Measurements from ENCODE around the gene PNLIP. TPM values are rescaled to one million over a fixed set of nuclear protein-coding genes. Genes with fewer than 3 reads are reported as not detected.

PNLIP gene
- total RNA-seq, 2 donors from 2014 or later: 8,888 to 12,294 TPM

- WGBS, 2 donors: 40 to 42% methylated on average over 6 of the region's 6 CpGs
Measured at GRCh38 chr10:116607336-116607735, 61.6 kb downstream of the PNLIP start.

DNA sequence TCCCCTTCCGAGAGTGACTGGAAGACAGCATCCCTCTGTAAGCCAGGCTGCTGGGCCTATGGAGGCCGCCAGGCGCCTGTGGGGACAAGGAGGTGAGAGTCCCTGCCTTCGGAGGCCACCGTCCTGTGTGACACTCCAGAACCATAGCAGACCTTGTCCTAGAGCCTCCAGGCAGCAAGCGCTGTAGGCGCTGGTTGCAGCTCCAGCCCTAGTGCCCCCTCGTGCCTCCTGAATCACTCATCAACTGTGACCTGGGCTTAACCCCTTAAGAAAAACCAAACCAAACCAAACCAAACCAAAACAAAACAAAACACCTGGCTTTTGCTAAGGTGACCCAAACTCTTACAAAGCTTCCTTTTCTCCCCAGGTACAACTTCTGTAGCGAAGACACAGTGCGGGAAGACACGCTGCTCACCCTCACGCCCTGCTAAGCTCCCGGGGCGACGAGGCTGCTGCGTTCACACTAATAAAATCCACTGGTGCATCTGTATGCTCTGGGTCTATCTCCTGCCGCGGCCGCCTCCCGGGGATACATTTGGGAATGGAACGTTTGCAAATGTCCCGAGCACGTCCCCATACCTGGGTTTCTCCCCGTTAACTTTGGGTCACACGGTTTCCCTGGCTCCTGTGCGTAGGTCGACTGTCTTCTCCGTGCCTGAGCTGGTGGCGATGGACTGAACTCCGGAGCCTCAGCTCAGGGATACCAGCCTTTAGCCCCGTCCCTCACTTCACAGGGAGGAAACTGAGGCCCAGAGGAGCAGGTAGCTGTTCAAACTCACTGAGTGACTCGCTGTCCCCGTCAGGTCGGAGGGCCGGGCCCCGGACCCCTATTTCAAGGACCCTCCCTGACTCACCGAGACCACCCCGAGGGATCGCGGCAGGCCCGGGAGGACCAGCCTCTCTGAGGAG, 63.2 kb downstream of the PNLIP start:
- TF ChIP-seq POLR2A (IDR thresholded peaks at IDR 0.05): peak; percentile 28 to 63 (median 34)
- peak in 2 of 7 experiments; percentile 9 to 17 for TF ChIP-seq CTCF (IDR thresholded peaks at IDR 0.05)
- H3K9me3 ChIP-seq: no peaks in the 10 kb centered on the region
- intact Hi-C loops (cut with DNase I): no loop called here
- peak overlapping the region; percentile 74 to 97 (median 88) for H3K27ac ChIP-seq
- peaks cover 0 to 4% of the 10 kb centered on the region in 2 donors for H3K36me3 ChIP-seq (replicated peaks in 1 of 2; ENCODE audit: insufficient read depth in 1 of 2, low read depth in 2 of 2)
- H3K27me3 ChIP-seq: no peaks in the 10 kb centered on the region
- DNase-seq: peak; percentile 64 to 76 (median 69)
- WGBS, 2 donors: 17 to 21% methylated on average over 30 to 41 of the region's 41 CpGs
- ATAC-seq: peak; percentile 3
- H3K4me1 ChIP-seq: peaks cover 48% of the 10 kb centered on the region
- peak overlapping the region in 1 of 2 donors; percentile 16 for H3K4me3 ChIP-seq

More at GRCh38 chr10:116607336-116607735, 61.6 kb downstream of the PNLIP start:
- TF ChIP-seq CTCF (IDR thresholded peaks at IDR 0.05): no peak
- peak in 2 of 3 donors; percentile 74 to 82 for TF ChIP-seq POLR2A (IDR thresholded peaks at IDR 0.05)
- Histone ChIP-seq H3K27ac (peak overlapping the region; percentile 74 to 97 (median 88)), H3K36me3 (replicated peaks in 1 of 2; ENCODE audit: insufficient read depth in 1 of 2, low read depth in 2 of 2) (peaks cover 0 to 7% of the 10 kb centered on the region in 2 donors), H3K4me3 (no peak overlapping the region), H3K4me1 (peaks cover 36% of the 10 kb centered on the region), H3K27me3 (no peaks in the 10 kb centered on the region), H3K9me3 (no peaks in the 10 kb centered on the region)
- peak in 2 of 4 donors; percentile 44 to 55 for DNase-seq
- intact Hi-C loops (cut with DNase I): no loop called here
- no peak for ATAC-seq

- 34 to 41% methylated on average over 12 to 13 of the region's 13 CpGs for WGBS, 2 donors
- DNase-seq (peak in 1 of 4 donors; percentile 59), ATAC-seq (peak; percentile 0)
- no peaks in the 10 kb centered on the region for H3K36me3 ChIP-seq (replicated peaks in 1 of 2; ENCODE audit: insufficient read depth in 1 of 2, low read depth in 2 of 2)
- H3K9me3 ChIP-seq: no peaks in the 10 kb centered on the region
- H3K27ac ChIP-seq: peak overlapping the region; percentile 68 to 97 (median 88)
- no peaks in the 10 kb centered on the region for H3K27me3 ChIP-seq
- peaks cover 48% of the 10 kb centered on the region for H3K4me1 ChIP-seq
- intact Hi-C loops (cut with DNase I): no loop called here
- no peak overlapping the region for H3K4me3 ChIP-seq
- TF ChIP-seq CTCF (IDR thresholded peaks at IDR 0.05) (no peak), POLR2A (IDR thresholded peaks at IDR 0.05) (no peak)
Measured at GRCh38 chr10:116610443-116611152, 64.9 kb downstream of the PNLIP start.

GRCh38 chr10:116611153-116611545, 65.4 kb downstream of the PNLIP start:
- Histone ChIP-seq H3K4me1 (peaks cover 44% of the 10 kb centered on the region), H3K9me3 (no peaks in the 10 kb centered on the region), H3K27me3 (no peaks in the 10 kb centered on the region), H3K4me3 (no peak overlapping the region), H3K36me3 (replicated peaks in 1 of 2; ENCODE audit: insufficient read depth in 1 of 2, low read depth in 2 of 2) (no peaks in the 10 kb centered on the region), H3K27ac (peak overlapping the region; percentile 80 to 97 (median 88))
- intact Hi-C loops (cut with DNase I): no loop called here
- peak in 2 of 3 donors; percentile 47 to 48 for TF ChIP-seq POLR2A (IDR thresholded peaks at IDR 0.05)
- TF ChIP-seq CTCF (IDR thresholded peaks at IDR 0.05): no peak
- WGBS, 2 donors: 47 to 51% methylated on average over 3 of the region's 3 CpGs
- peak; percentile 89 to 93 (median 92) for DNase-seq
- ATAC-seq: peak; percentile 19
